HepG2 (cell line): Measurements from ENCODE around the gene OR52A1. TPM values are rescaled to one million over a fixed set of nuclear protein-coding genes. Genes with fewer than 3 reads are reported as not detected.

ENCODE experiments used
- ATAC-seq: fragments of 200-7000 bp; cut with Tn5 transposase; 3 replicates; pipeline ENCODE4 v1.9.1; 2020; ENCODE audit warnings: mild to moderate bottlenecking, moderate library complexity
- BruUV-seq: library from RNA; stranded (reverse); fragments of 400-500 nt; replicated peaks from 2 replicates; lab custom pipeline; 2021; lab: Mats Ljungman, UMichigan
- CTCF ChIA-PET: fragments of 300-600 bp; formaldehyde crosslinking; extraction: SDS; loops from one replicate; lab custom pipeline; 2021; ENCODE audit warnings: low total read pairs, inconsistent platforms, low intra/inter-chr PET ratio; lab: Yijun Ruan, JAX
- POLR2A ChIA-PET: fragments of 350-600 bp; sonication (Branson Sonifier 250); formaldehyde crosslinking; loops from one replicate; lab custom pipeline; 2020; ENCODE audit warnings: antibody characterized with exemption, inconsistent platforms; lab: Yijun Ruan, JAX
- DNase-seq: peaks from one replicate; pipeline ENCODE4 v3.0.0-alpha.2; 2015; ENCODE audit warnings: low spot score
- FAIRE-seq: peaks from 3 replicates; lab custom pipeline; 2011; peaks lifted over from hg19 to GRCh38; lab: Jason Lieb, UNC
- H2AFZ ChIP-seq: one replicate; pipeline ENCODE4 v1.6.1; 2011; ENCODE audit warnings: low read length, inconsistent platforms
- H3K27ac ChIP-seq: fragments of 300-600 bp; 3 replicates; pipeline ENCODE4 v1.8.0; 2011; ENCODE audit warnings: mixed run types, mild to moderate bottlenecking, mixed read lengths, low read length, inconsistent platforms; ENCODE audit not compliant: insufficient read depth; ENCODE audit errors: extremely low read length
- H3K27me3 ChIP-seq, 2 experiments: fragments of 200-600 bp in 1 of 2; 2 replicates in 1 of 2; 3 replicates in 1 of 2; pipeline versions ENCODE4 v1.6.0 to v1.8.0; 2011; ENCODE audit warnings: low read length in 2 of 2, mild to moderate bottlenecking in 2 of 2, moderate library complexity in 2 of 2, inconsistent platforms in 1 of 2; ENCODE audit not compliant: insufficient read depth in 2 of 2, control insufficient read depth in 1 of 2
- H3K36me3 ChIP-seq, 2 experiments: fragments of 200-600 bp in 1 of 2; replicated peaks in 1 of 2; 2 replicates in 1 of 2; 3 replicates in 1 of 2; pipeline versions ENCODE4 v1.5.1 to v1.8.0; 2011; ENCODE audit warnings: low read length in 2 of 2, inconsistent platforms in 1 of 2; ENCODE audit not compliant: insufficient read depth in 2 of 2, control insufficient read depth in 1 of 2
- H3K4me1 ChIP-seq: 2 replicates; pipeline ENCODE4 v1.5.1; 2012; ENCODE audit warnings: low read length, inconsistent platforms; ENCODE audit not compliant: insufficient read depth
- H3K4me2 ChIP-seq: 2 replicates; pipeline ENCODE4 v1.6.0; 2011; ENCODE audit warnings: low read depth, low read length, inconsistent platforms
- H3K4me3 ChIP-seq, 3 experiments: fragments of 200-600 bp in 1 of 3; sonication (generic), shearing (Covaris generic) in 1 of 3; replicated peaks in 1 of 3; 2 replicates each; pipeline ENCODE4 v1.5.1; 2011 to 2016; ENCODE audit warnings: low read length in 3 of 3, inconsistent platforms in 2 of 3, low read depth in 2 of 3, mild to moderate bottlenecking in 2 of 3, control low read depth in 1 of 3, mixed read lengths in 1 of 3; ENCODE audit not compliant: insufficient read depth in 1 of 3
- H3K79me2 ChIP-seq: one replicate; pipeline ENCODE4 v1.6.1; 2011; ENCODE audit warnings: low read length, inconsistent platforms; ENCODE audit not compliant: insufficient read depth
- H3K9ac ChIP-seq: 2 replicates; pipeline ENCODE4 v1.6.0; 2011; ENCODE audit warnings: mild to moderate bottlenecking, low read depth, low read length, inconsistent platforms; ENCODE audit not compliant: insufficient read depth
- H3K9me3 ChIP-seq: 2 replicates; pipeline ENCODE4 v1.5.1; 2012; ENCODE audit warnings: mild to moderate bottlenecking, low read length
- H4K20me1 ChIP-seq: 2 replicates; pipeline ENCODE4 v1.6.0; 2011; ENCODE audit warnings: inconsistent platforms, mild to moderate bottlenecking, low read length, moderate library complexity; ENCODE audit not compliant: insufficient read depth
- AKNA ChIP-seq: sonication (generic); formaldehyde crosslinking; IDR thresholded peaks from 2 replicates; pipeline ENCODE4 v1.4.0; 2020; ENCODE audit warnings: missing genetic modification reagents, borderline replicate concordance
- ATF7 ChIP-seq, 2 experiments: fragments of 450-650 bp in 1 of 2; sonication (generic) in 1 of 2; formaldehyde crosslinking in 1 of 2; IDR thresholded peaks; 2 replicates each; pipeline versions ENCODE4 v1.4.0 to v1.6.1; 2016 to 2020; ENCODE audit warnings: antibody characterized with exemption in 1 of 2, mild to moderate bottlenecking in 1 of 2, missing genetic modification reagents in 1 of 2
- GMEB1 ChIP-seq: sonication (generic); formaldehyde crosslinking; IDR thresholded peaks from 2 replicates; pipeline ENCODE4 v1.5.1; 2020; ENCODE audit warnings: missing genetic modification reagents, mild to moderate bottlenecking, borderline replicate concordance
- KLF13 ChIP-seq: sonication (generic); formaldehyde crosslinking; IDR thresholded peaks from 2 replicates; pipeline ENCODE4 v1.4.0; 2020; ENCODE audit warnings: mild to moderate bottlenecking, missing genetic modification reagents
- NONO ChIP-seq, 2 experiments: fragments of 450-650 bp in 1 of 2; sonication (generic) in 1 of 2; formaldehyde crosslinking in 1 of 2; IDR thresholded peaks in 1 of 2; conservative IDR thresholded peaks in 1 of 2; 2 replicates each; pipeline versions ENCODE4 v1.6.1 to v1.8.0; 2017 to 2022; ENCODE audit warnings: mild to moderate bottlenecking in 1 of 2, missing genetic modification reagents in 1 of 2, moderate library complexity in 1 of 2
- PHF20 ChIP-seq: sonication (generic); formaldehyde crosslinking; IDR thresholded peaks from 2 replicates; pipeline ENCODE4 v1.5.0; 2020; ENCODE audit warnings: mild to moderate bottlenecking, missing genetic modification reagents
- RFX1 ChIP-seq: fragments of 450-650 bp; IDR thresholded peaks from 2 replicates; pipeline ENCODE4 v1.6.1; 2017
- ZFY ChIP-seq: sonication (generic); formaldehyde crosslinking; IDR thresholded peaks from 2 replicates; pipeline ENCODE4 v1.4.0; 2020; ENCODE audit warnings: missing genetic modification reagents
- WGBS: methylation state at CpG from one replicate; pipeline ENCODE4 v1.1.6; 2017; ENCODE audit warnings: low lambda C conversion rate; 5-methylcytosine and 5-hydroxymethylcytosine counted together
- in situ Hi-C: cut with HindIII; loops from 2 replicates; pipeline ENCODE4 v1.10.0; 2017; ENCODE audit warnings: low pct_unique_long_range_greater_than_20kb; ENCODE audit not compliant: extremely low pct_ligation_motif_present
- intact Hi-C: fragments of 100-400 bp; cut with micrococcal nuclease; formaldehyde crosslinking; loops from one replicate; pipeline ENCODE4 v1.10.0; 2022; ENCODE audit not compliant: unreplicated experiment
- polyA plus RNA-seq, 8 experiments: library from polyadenylated mRNA; depleted of rRNA in 3 of 8; stranded (reverse) in 7 of 8; unstranded in 1 of 8; fragments of >200 nt; fragmentation: Illumina TruSeq in 4 of 8; extraction: Trizol in 4 of 8; gene quantifications; 2 replicates each; pipeline versions ENCODE4 v1.2.1 to v1.2.3, GENCODE V29; 2011 to 2016; ENCODE audit warnings: low read depth in 4 of 8, missing spikeins in 1 of 8, mixed read lengths in 1 of 8; ENCODE audit not compliant: insufficient read depth in 1 of 8
- total RNA-seq, 5 experiments: library from RNA; depleted of rRNA; stranded (reverse); fragments of >200 nt; fragmentation: Illumina TruSeq; extraction: Trizol; gene quantifications; 2 replicates each; pipeline ENCODE4 v1.2.3, GENCODE V29; 2016; ENCODE audit warnings: low read depth in 1 of 5
- TF ChIP-seq, protein P1 (sequence below): sonication (generic); formaldehyde crosslinking; IDR thresholded peaks from 2 replicates; pipeline ENCODE4 v1.5.0; 2020; ENCODE audit warnings: mild to moderate bottlenecking, missing genetic modification reagents

Gene OR52A1
- total and polyA plus RNA-seq, 2 of the 13 experiments (the other 11 are each of a cell fraction or from before 2014, with no cell fraction given), result not detected

DNA sequence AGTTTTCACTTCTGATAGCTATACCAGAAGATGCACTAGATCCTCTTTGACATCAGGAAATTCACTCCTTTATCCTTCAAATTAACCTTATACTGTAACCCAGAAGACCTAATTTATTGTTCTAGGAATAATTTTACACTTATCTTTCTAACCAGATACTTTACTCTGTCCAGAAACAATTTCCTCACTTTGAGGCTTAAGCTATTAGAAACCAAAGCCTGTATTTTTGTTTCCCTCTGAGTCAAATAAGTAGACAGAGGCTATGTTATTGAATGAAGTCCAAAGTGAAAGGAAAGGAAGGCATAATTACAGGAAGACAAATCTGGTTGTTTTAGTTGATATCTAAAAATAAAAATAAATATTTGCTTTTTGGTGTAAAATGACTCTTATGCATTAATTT lies 43.7 kb upstream of the OR52A1 start:
- no peaks in the 10 kb centered on the region for H3K27me3 ChIP-seq
- ATAC-seq, result no peak
- FAIRE-seq, result no peak
- no peaks in the 10 kb centered on the region for H3K36me3 ChIP-seq
- no TSS peak for BruUV-seq
- H3K4me2 ChIP-seq, result no peak overlapping the region
- intact Hi-C loops, result no loop called here
- H3K4me1 ChIP-seq, result no peaks in the 10 kb centered on the region
- TF ChIP-seq RFX1 (no peak), ATF7 (IDR thresholded peaks at IDR 0.05) (no peak), ATF7 (CRISPR knock-in tag; IDR thresholded peaks at IDR 0.05) (no peak)
- TF ChIP-seq, protein P1, sequence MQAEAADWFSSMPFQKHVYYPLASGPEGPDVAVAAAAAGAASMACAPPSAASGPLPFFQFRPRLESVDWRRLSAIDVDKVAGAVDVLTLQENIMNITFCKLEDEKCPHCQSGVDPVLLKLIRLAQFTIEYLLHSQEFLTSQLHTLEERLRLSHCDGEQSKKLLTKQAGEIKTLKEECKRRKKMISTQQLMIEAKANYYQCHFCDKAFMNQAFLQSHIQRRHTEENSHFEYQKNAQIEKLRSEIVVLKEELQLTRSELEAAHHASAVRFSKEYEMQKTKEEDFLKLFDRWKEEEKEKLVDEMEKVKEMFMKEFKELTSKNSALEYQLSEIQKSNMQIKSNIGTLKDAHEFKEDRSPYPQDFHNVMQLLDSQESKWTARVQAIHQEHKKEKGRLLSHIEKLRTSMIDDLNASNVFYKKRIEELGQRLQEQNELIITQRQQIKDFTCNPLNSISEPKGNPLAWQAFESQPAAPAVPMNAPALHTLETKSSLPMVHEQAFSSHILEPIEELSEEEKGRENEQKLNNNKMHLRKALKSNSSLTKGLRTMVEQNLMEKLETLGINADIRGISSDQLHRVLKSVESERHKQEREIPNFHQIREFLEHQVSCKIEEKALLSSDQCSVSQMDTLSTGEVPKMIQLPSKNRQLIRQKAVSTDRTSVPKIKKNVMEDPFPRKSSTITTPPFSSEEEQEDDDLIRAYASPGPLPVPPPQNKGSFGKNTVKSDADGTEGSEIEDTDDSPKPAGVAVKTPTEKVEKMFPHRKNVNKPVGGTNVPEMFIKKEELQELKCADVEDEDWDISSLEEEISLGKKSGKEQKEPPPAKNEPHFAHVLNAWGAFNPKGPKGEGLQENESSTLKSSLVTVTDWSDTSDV (CRISPR knock-in tag), result no peak
- H3K27ac ChIP-seq, result no peak overlapping the region
- H3K9me3 ChIP-seq, result no peaks in the 10 kb centered on the region
- in situ Hi-C loops, result no loop called here
- H2AFZ ChIP-seq, result no peak overlapping the region
- H4K20me1 ChIP-seq, result no peaks in the 10 kb centered on the region
- POLR2A ChIA-PET, result no interaction called here
- H3K79me2 ChIP-seq, result no peaks in the 10 kb centered on the region
- no peak overlapping the region for H3K9ac ChIP-seq
- no peak for DNase-seq
- no peak overlapping the region for H3K4me3 ChIP-seq
- CTCF ChIA-PET, result no interaction called here

GRCh38 chr11:5197536-5197935 lies 43.0 kb upstream of the OR52A1 start:
- Histone ChIP-seq H3K79me2 (no peaks in the 10 kb centered on the region), H3K27me3 (no peaks in the 10 kb centered on the region), H3K4me2 (no peak overlapping the region), H4K20me1 (no peaks in the 10 kb centered on the region), H2AFZ (no peak overlapping the region), H3K9me3 (no peaks in the 10 kb centered on the region), H3K36me3 (no peaks in the 10 kb centered on the region), H3K9ac (no peak overlapping the region), H3K27ac (no peak overlapping the region), H3K4me3 (no peak overlapping the region), H3K4me1 (no peaks in the 10 kb centered on the region)
- no peak for DNase-seq
- intact Hi-C loops (no loop called here), in situ Hi-C loops (no loop called here)
- POLR2A ChIA-PET, result no interaction called here
- no peak for ATAC-seq
- CTCF ChIA-PET, result no interaction called here
- 2% methylated on average over 3 of the region's 3 CpGs for WGBS
- BruUV-seq, result no TSS peak
- no peak for FAIRE-seq
- no peak for TF ChIP-seq NONO (IDR thresholded peaks at IDR 0.05)
- no peak for TF ChIP-seq NONO (CRISPR knock-in tag; conservative IDR thresholded peaks at IDR 0.05)
- TF ChIP-seq KLF13 (CRISPR knock-in tag), result no peak
- TF ChIP-seq GMEB1 (CRISPR knock-in tag), result no peak
- no peak for TF ChIP-seq ZFY (CRISPR knock-in tag)
- TF ChIP-seq AKNA, result no peak
- TF ChIP-seq PHF20 (CRISPR knock-in tag), result no peak
